MCF 10A (cell line): ENCODE measurements around the gene CCIN. TPM values are rescaled to one million over a fixed set of nuclear protein-coding genes. Genes with fewer than 3 reads are reported as not detected.

Experiments
- BruUV-seq: library from RNA; stranded (reverse); fragments of 400-500 nt; replicated peaks from 2 replicates; lab custom pipeline; 2021; lab: Mats Ljungman, UMichigan
- CTCF ChIA-PET: fragments of 300-600 bp; sonication (Branson Sonifier 250); formaldehyde crosslinking; extraction: SDS; loops from one replicate; lab custom pipeline; 2021; ENCODE audit warnings: antibody characterized with exemption, inconsistent platforms; lab: Yijun Ruan, JAX
- POLR2A ChIA-PET: fragments of 300-600, 350-650 bp; sonication (Branson Sonifier 250); formaldehyde crosslinking; extraction: SDS; loops from one replicate; lab custom pipeline; 2020; ENCODE audit warnings: antibody characterized with exemption, inconsistent platforms; lab: Yijun Ruan, JAX
- DNase-seq: peaks from one replicate; pipeline ENCODE4 v3.0.0-alpha.2; 2018; ENCODE audit not compliant: unreplicated experiment
- H3K27ac Mint-ChIP-seq: one replicate; pipeline ENCODE4 v1.8.0; 2022; ENCODE audit warnings: mild to moderate bottlenecking, low read depth, mixed read lengths; ENCODE audit not compliant: unreplicated experiment
- H3K27me3 Mint-ChIP-seq: one replicate; pipeline ENCODE4 v1.8.0; 2022; ENCODE audit warnings: mixed read lengths; ENCODE audit not compliant: insufficient read depth, unreplicated experiment
- H3K36me3 Mint-ChIP-seq: one replicate; pipeline ENCODE4 v1.8.0; 2022; ENCODE audit warnings: mild to moderate bottlenecking, moderate library complexity, mixed read lengths; ENCODE audit not compliant: insufficient read depth, unreplicated experiment
- H3K4me1 Mint-ChIP-seq: one replicate; pipeline ENCODE4 v1.8.0; 2022; ENCODE audit warnings: mixed read lengths; ENCODE audit not compliant: insufficient read depth, unreplicated experiment
- H3K4me3 Mint-ChIP-seq: one replicate; pipeline ENCODE4 v1.8.0; 2022; ENCODE audit warnings: mild to moderate bottlenecking, moderate library complexity, mixed read lengths; ENCODE audit not compliant: unreplicated experiment
- H3K9me3 Mint-ChIP-seq: one replicate; pipeline ENCODE4 v1.8.0; 2022; ENCODE audit warnings: mixed read lengths; ENCODE audit not compliant: unreplicated experiment
- intact Hi-C: fragments of 100-400 bp; cut with micrococcal nuclease; formaldehyde crosslinking; loops from 2 replicates; pipeline ENCODE4 v1.14.1; 2022
- total RNA-seq: library from RNA; stranded (reverse); gene quantifications from 2 replicates; pipeline ENCODE4 v1.2.3, GENCODE V29; 2022
- TF ChIP-seq, protein P1 (sequence below): fragments of 200-600 bp; IDR thresholded peaks from one replicate; pipeline ENCODE4 v1.8.0; 2022; ENCODE audit warnings: antibody characterized with exemption, mild to moderate bottlenecking; ENCODE audit not compliant: unreplicated experiment

CCIN gene
- total RNA-seq, 1 experiment from 2014 or later = not detected

DNA sequence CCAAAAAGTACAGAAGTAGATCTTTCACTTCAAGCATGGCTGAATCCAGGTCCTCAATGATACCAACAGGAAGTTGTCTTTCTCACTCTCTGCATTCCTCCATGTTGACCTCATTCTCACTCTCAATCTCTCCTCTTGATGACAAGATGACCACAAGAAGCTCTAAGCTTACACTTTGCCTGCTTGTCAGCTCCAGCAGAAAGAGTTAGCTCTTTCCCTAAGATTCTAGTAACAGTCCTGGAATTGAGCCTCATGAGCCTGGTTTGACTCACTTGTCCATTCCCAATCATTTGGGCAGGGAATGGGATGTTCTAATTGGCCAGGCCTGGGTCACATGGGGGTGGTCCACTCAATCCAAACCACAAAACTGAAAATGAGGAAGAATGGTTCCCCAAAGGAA lies 18.2 kb downstream of the CCIN start:
- Mint-ChIP-seq H3K4me1 (peaks cover 8% of the 10 kb centered on the region), H3K9me3 (no peaks in the 10 kb centered on the region), H3K27me3 (no peaks in the 10 kb centered on the region), H3K36me3 (peaks cover 7% of the 10 kb centered on the region), H3K27ac (no peak overlapping the region), H3K4me3 (no peak overlapping the region)
- POLR2A ChIA-PET = no interaction called here
- TF ChIP-seq, protein P1, sequence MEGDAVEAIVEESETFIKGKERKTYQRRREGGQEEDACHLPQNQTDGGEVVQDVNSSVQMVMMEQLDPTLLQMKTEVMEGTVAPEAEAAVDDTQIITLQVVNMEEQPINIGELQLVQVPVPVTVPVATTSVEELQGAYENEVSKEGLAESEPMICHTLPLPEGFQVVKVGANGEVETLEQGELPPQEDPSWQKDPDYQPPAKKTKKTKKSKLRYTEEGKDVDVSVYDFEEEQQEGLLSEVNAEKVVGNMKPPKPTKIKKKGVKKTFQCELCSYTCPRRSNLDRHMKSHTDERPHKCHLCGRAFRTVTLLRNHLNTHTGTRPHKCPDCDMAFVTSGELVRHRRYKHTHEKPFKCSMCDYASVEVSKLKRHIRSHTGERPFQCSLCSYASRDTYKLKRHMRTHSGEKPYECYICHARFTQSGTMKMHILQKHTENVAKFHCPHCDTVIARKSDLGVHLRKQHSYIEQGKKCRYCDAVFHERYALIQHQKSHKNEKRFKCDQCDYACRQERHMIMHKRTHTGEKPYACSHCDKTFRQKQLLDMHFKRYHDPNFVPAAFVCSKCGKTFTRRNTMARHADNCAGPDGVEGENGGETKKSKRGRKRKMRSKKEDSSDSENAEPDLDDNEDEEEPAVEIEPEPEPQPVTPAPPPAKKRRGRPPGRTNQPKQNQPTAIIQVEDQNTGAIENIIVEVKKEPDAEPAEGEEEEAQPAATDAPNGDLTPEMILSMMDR = no peak
- CTCF ChIA-PET = interaction anchor here (0.6 kb wide), 1 partner anchor 153 kb away, joined by 3 read pairs; no protein-coding TSS in a partner anchor
- BruUV-seq = no TSS peak
- DNase-seq = no peak
- intact Hi-C loops = no loop called here

DNA sequence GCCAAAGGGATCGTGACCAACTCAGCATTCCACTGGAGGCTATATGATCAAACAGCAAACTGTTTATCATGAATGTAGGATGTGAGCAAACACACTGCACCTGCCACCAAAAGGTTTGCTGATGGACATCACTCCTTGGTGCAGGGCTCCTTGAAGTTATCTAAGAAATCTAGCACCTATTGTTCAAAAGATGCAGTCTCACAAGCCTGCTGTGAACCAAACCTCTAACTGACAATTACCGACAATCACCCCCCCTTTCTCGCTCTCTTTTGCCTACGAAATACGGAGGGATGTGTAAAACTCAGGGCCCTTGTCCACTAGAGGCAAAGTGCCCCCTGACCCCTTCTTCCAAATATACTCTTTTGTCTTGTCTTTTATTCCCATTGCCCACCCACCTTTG lies 19.0 kb downstream of the CCIN start:
- Mint-ChIP-seq H3K36me3 (peaks cover 7% of the 10 kb centered on the region), H3K27me3 (no peaks in the 10 kb centered on the region), H3K9me3 (no peaks in the 10 kb centered on the region), H3K27ac (no peak overlapping the region), H3K4me1 (peaks cover 16% of the 10 kb centered on the region), H3K4me3 (no peak overlapping the region)
- ChIA-PET CTCF (no interaction called here), POLR2A (no interaction called here)
- no peak for DNase-seq
- intact Hi-C loops = no loop called here
- TF ChIP-seq, protein P1 = no peak
- no TSS peak for BruUV-seq

DNA sequence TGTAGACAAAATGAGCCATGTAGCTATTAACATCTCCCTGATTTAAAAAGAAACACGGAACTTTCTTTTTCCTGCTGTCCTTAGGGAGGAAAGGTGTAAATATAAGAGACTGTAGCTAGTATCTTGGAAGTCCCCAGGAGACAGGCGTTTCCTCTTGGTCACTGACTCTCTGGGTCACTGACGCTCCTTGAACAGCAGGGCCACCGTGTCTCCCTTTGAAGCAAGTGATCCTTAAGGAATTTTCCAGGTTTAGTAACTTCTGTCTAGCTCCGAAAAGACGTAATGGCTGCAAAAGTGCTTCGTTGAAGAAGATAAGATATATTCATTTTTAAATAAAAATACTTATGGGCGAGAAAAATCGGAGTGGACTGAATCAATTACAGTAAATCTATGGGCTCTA lies 20.8 kb downstream of the CCIN start:
- intact Hi-C loops = no loop called here

More for the DNA sequence above, 20.8 kb downstream of the CCIN start:
- TF ChIP-seq, protein P1 = no peak
- DNase-seq = no peak
- TSS peak; percentile 93 for BruUV-seq
- Mint-ChIP-seq H3K27me3 (no peaks in the 10 kb centered on the region), H3K36me3 (peaks cover 16% of the 10 kb centered on the region), H3K9me3 (no peaks in the 10 kb centered on the region), H3K27ac (peak overlapping the region; percentile 92), H3K4me3 (peak overlapping the region; percentile 83), H3K4me1 (peaks cover 33% of the 10 kb centered on the region)
- ChIA-PET CTCF (interaction anchor here (0.6 to 3.1 kb wide), 28 partner anchors 10 to 1718 kb away, joined by 3 to 28 read pairs (median 4); partner anchors contain the start of gene CCIN), POLR2A (interaction anchor here (0.6 to 4.1 kb wide), 35 partner anchors 9 to 458 kb away, joined by 3 to 26 read pairs (median 4); partner anchors contain the start of genes CCIN, CREB3, HRCT1 and RECK)
